AG04449 (cell line): ENCODE results near the gene TCP11X2.
"Not testable (repeated sequence)": the region's sequence is repeated elsewhere in the genome, so short reads cannot be mapped to it uniquely, and the experiment has no call there.

ENCODE experiments used
- CTCF ChIA-PET: fragments of 350-600 bp; formaldehyde crosslinking; extraction: SDS; loops from one replicate; lab custom pipeline; 2021; ENCODE audit warnings: antibody characterized with exemption; lab: Yijun Ruan, JAX
- POLR2A ChIA-PET: fragments of 400-600, 350-600 bp; formaldehyde crosslinking; extraction: SDS; loops from one replicate; lab custom pipeline; 2020; ENCODE audit warnings: antibody characterized with exemption, inconsistent platforms; lab: Yijun Ruan, JAX
- DNase-seq: peaks from one replicate; pipeline ENCODE4 v3.0.0-alpha.2; 2010; ENCODE audit warnings: low read depth, low spot score
- H3K4me3 ChIP-seq: 2 replicates; pipeline ENCODE4 v1.5.1; 2011; ENCODE audit warnings: low read depth, mild to moderate bottlenecking, control low read depth, low read length
- CTCF ChIP-seq: IDR thresholded peaks from one replicate; pipeline ENCODE4 v1.5.1; 2011; ENCODE audit warnings: mild to moderate bottlenecking, moderate library complexity, low read length, control low read depth, inconsistent platforms; ENCODE audit not compliant: insufficient read depth; ENCODE audit errors: missing control alignments

Gene TCP11X2

GRCh38 chrX:102471762-102472220 lies at the start of gene TCP11X2:
TCP11X2 (minus strand) TSS chrX:102471812.
- DNase-seq, POLR2A ChIA-PET, CTCF ChIA-PET, H3K4me3 ChIP-seq: not testable (repeated sequence)

- no peak overlapping the region for H3K4me3 ChIP-seq
- CTCF ChIA-PET = interaction anchor here (1.1 to 1.6 kb wide), 3 partner anchors 12 to 449 kb away, joined by 3 to 5 read pairs (median 4); no protein-coding TSS in a partner anchor
- no peak for DNase-seq
- POLR2A ChIA-PET = no interaction called here
- TF ChIP-seq CTCF = peak; percentile 11
Measured at GRCh38 chrX:102517326-102517725, 45.7 kb upstream of the TCP11X2 start.

DNA sequence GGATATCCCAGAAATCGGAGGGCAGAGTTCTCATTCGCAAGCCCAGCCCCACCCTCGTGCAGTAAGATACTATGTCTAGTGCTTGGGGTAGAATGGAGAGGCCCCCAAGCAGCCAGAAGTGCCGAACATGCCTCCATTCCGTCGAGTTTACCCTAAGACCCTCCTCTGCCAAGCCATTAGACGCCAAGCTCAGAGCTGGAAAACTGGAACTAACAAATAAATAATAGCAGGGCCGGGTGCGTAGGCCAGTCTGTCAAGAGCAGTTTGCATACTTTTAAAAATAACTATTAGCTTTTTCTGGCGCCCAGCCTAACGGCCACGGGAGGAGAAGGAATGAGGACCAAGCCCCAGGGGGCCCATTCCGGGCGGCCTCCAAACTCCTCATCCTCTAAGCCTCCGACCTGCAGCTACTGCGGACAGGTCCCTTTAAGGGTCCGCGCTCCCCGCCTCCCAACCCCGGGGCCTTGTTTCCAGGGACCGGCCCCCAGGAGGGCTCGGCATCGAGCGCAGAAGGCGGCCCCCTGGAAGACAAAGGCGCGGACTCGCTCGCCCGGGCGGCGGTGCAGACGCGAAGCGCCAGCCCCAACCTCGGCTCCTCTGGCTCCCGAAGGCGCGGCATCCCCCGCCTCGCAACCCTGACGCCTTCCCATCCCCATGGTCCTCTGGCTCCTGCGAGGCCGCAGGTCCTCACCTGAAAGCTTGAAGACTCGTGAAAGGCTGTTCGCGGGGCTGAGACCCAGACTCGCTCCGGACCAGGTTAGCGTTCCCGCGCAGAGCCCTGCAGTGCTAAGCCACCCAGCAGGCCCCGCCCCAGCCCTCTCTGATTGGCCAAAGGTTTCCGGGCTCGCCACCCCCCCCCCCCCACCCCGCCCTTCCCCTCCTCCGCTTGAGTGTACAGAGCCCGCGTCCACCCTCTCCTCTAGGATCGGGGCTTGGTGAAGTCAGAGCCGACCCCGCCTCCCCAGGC lies 44.6 kb upstream of the TCP11X2 start, which contains the start of gene TMSB15A:
Gene TMSB15A (minus strand): TSS at position 765 of the 967 bp plus-strand sequence.
- no peak for TF ChIP-seq CTCF
- CTCF ChIA-PET = interaction anchor here (1.5 kb wide), 1 partner anchor 347 kb away, joined by 5 read pairs; no protein-coding TSS in a partner anchor

DNA sequence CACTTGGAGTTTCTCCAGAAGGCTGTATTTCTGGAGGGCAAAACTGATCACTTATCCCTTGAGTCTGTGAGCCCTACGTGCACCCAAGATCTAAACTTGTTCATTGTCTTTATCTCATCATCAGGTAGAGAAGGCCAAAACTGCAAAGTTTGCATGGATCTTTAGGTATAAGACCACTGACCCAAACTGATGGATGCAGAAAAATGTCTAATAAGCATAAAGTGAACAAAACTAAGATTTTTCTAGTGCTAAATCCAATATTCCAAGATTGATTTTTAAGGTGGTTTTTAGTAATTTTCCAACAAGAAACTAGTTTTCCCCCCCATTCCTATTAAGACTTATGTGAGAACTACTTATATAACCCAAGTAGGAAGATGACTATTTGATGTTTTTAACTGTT lies 42.9 kb upstream of the TCP11X2 start:
- DNase-seq = no peak
- ChIA-PET POLR2A (no interaction called here), CTCF (no interaction called here)
- TF ChIP-seq CTCF = no peak
- no peak overlapping the region for H3K4me3 ChIP-seq

More for the DNA sequence above, 44.6 kb upstream of the TCP11X2 start, which contains the start of gene TMSB15A:
- peak within 1 kb of the TSS; percentile 63 for H3K4me3 ChIP-seq
- DNase-seq = no peak
- POLR2A ChIA-PET = no interaction called here

- ChIA-PET POLR2A (no interaction called here), CTCF (no interaction called here)
- H3K4me3 ChIP-seq = no peak overlapping the region
- no peak for TF ChIP-seq CTCF
- DNase-seq = no peak
Measured at GRCh38 chrX:102498732-102499131, 27.1 kb upstream of the TCP11X2 start.

DNA sequence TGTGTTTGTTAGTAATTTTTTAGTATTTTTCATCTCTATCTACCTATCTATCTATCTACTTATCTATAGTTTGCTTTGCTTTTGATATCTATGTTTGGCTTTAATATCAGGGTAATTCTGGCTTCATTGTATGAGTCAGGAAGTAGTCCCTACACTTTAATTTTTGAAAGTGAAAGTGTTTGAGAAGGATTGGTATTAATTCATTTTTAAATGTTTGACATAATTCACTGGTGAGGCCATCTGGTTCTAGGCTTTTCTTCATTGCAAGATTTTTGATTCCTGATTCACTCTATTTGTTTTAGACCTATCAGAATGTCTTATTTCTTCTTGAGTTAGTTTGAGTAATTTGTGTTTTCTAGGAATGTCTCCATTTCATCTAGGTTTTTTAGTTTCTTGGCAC lies 20.2 kb upstream of the TCP11X2 start:
- ChIA-PET POLR2A (no interaction called here), CTCF (no interaction called here)
- no peak overlapping the region for H3K4me3 ChIP-seq
- DNase-seq = no peak
- TF ChIP-seq CTCF = no peak

DNA sequence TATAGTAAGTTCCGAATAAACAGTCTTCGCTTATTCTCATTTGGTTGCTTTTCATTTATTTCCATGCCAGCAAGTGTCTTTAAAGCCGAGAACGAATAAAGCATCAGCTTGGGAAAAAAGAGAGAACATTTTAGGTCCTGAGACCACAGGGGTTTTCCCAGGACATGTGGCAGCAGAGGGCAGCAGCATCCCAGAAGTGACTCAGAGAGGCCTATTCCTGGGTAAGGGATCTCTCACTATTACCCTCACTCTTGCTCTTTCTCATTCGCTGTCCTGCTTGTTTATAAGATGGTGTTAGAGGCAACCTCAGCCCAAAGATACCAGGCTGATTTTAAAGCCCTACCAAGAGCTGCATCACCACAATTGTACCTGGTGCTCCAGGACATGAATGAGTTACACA lies 7.2 kb upstream of the TCP11X2 start:
- DNase-seq, POLR2A ChIA-PET, H3K4me3 ChIP-seq, CTCF ChIA-PET: not testable (repeated sequence)

GRCh38 chrX:102470215-102470614 lies 1.4 kb downstream of the TCP11X2 start:
- DNase-seq, CTCF ChIA-PET, POLR2A ChIA-PET, H3K4me3 ChIP-seq: not testable (repeated sequence)

GRCh38 chrX:102458615-102459014 lies 13.0 kb downstream of the TCP11X2 start:
- H3K4me3 ChIP-seq, CTCF ChIA-PET, DNase-seq, POLR2A ChIA-PET: not testable (repeated sequence)

GRCh38 chrX:102439908-102440307 lies 31.7 kb downstream of the TCP11X2 start, which contains the start of gene NXF2B:
NXF2B (minus strand) TSS chrX:102440008; CDS start chrX:102380036, 59,972 bp downstream.
- POLR2A ChIA-PET, H3K4me3 ChIP-seq, DNase-seq, CTCF ChIA-PET: not testable (repeated sequence)
